HG03520 (cell line): ENCODE results near the gene PARP15.
"Not testable (repeated sequence)": the region's sequence is repeated elsewhere in the genome, so short reads cannot be mapped to it uniquely, and the experiment has no call there.

Source experiments
- ATAC-seq: cut with Tn5 transposase; IDR thresholded peaks from one replicate; pipeline ENCODE4 v1.9.1; 2021; ENCODE audit warnings: mild to moderate bottlenecking, moderate library complexity; ENCODE audit not compliant: unreplicated experiment

PARP15 gene

DNA sequence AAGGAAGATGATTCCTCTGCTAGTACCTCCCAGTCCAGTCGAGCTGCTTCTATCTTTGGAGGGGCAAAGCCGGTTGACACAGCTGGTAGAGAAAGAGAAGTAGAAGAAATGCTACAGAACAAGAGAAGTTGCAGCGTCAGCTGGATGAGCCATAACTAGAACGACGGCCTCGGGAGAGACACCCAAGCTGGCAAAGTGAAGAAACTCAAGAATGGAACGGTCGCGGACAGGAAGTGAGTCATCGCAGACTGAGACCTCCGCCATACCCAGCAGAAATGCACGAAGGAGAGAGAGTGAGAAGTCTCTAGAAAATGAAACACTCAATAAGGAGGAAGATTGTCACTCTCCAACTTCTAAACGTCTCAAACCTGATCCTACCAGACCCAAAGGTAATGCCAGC is 84.2 kb downstream of the PARP15 start:
- peak; percentile 68 for ATAC-seq

DNA sequence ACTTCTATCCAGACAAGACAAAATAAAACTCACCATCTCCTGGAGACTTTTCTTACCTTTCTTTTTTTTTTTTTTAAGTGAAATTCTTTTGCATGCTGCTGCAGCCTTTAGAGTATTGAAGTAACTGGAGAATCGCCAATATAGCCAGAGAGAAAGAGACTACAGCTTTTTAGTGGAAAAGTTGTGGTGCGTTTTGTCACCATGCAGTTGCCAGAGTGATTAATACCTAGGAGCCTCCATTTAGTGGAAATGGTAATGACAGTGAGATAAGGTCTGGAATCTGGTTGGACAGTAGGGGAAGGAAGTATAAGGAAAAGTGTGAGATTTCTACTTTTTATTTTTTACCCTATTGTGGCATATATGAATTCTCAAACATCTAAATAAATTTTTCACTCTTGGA is 85.1 kb downstream of the PARP15 start:
- ATAC-seq = no peak

DNA sequence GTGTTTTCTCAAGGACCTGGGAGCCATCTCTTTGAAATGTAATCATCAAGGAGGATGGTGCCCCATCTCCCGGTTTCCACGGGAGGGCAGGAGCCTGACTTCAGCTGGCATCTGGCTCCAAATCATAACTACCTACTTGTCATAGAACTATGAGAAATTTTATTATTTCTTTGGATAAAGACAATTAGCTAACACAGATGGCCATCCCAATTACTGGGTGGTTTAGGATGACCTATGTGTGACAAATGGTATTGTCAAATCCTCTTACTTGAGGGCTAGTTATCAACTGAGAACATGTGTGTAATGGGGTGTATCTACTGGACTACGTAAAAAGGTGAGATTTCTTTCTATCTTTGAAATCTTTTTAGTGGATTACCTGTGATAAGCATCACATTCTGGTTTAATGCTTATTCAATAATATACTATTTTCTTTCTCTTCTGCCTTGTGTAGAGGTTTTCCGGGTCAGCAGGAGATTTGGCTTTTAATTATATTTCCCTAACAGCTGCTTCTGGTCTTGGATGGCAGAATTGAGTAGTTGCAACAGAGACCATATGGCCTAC is 87.9 kb downstream of the PARP15 start:
- no peak for ATAC-seq

DNA sequence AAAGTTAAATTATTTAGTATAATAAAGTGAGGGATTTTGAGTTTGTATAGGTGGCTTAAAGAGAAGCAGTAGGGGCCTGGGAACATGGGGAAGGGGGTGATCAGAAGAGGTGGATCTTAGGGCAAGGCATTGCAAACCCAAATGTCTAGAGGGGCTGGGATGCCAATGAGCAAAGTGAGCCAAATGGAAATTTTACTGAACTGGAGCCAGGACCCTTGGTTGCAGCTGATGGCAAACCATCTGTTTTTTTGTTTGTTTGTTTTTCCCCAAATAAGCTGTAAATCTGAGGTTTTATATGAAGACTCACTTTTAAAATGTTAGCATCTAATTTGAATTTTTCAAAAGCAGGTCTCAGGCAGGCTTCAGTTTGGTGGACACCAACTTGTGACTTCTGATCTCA is 88.4 kb downstream of the PARP15 start:
- ATAC-seq = no peak

DNA sequence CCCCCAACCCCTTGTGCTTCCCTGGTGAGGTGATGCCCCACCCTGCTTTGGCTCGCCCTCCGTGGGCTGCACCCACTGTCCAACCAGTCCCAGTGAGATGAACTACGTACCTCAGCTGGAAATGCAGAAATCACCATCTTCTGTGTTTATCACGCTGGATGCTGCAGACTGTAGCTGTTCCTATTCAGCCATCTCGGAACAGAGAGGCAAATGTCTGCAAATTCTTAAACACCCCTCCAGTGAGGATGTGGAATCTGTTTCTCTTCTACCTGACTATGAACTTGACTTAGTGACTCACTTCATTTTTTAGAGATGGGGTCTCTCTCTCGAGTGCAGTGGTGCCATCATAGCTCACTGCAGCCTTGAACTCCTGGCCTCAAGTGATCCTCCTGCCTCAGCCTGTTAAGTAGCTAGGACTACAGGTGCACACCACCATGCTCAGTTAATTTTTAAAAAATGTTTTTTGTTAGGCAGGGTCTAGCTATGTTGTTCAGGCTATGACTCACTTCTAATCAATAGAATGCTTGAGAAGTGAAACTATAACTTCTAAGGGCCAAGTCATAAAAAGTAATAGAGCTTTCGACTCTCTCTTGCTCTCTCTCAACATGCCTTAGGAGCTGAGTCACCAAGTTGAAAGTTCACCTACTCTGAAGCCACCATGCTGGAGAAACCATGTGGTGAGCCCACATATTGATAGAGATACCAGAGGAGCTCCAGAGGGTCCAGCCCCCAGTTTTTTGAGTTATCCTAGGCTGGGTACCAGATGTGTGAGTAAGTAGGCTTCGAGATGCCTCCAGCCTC is 91.7 kb downstream of the PARP15 start:
- peak; percentile 72 for ATAC-seq

DNA sequence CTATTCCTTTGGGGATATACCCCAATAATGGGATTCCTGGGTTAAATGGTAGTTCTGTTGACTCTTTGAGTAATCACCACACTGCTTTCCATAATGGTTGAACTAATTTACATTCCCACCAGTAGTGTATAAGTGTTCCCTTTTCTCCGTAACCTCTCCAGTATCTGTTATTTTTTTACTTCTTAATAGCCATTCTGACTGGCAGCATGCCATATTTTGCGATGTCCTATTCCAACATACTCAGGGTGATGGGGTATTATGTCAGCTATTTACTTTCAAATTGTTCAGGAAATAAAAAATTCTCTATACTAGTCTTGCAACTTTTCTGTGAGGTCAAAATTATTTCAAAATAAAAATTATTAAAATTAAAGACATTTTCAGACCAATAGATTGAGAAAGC is 94.1 kb downstream of the PARP15 start:
- ATAC-seq = no peak

DNA sequence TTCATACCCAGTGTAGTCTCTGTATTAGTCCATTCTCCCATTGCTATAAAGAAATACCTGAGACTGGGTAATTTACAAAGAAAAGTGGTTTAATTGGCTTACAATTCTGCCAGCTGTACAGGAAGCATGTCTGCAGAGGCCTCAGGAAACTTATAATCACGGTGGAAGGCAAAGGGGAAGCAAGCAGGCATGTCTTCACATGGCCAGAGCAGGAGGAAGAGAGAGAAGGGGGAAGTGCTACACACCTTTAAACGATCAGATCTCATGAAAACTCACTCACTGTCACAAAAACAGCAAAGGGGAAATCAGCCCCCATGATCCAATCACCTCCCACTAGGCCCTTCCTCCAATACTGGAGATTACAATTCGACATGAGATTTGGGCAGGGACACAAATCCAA is 96.9 kb downstream of the PARP15 start:
- ATAC-seq = no peak

DNA sequence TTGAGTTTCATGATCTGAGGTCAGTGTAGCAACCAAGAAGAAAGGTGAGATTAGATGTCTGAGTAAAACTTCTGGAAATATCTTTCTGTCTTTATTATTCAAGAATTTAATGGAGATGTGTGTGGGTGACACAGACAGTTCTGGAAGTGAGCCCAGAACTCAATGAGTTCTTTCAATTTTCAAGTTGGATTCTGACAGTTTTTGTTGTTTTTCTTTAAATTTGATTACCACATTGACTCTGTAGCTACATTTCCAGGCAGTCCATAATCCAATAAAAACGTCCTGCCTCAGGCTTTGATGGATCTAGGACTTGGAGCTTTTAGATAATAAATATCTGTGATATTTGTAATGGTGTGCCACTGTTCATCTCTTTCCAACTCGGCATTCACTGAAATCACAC is 99.3 kb downstream of the PARP15 start:
- no peak for ATAC-seq

DNA sequence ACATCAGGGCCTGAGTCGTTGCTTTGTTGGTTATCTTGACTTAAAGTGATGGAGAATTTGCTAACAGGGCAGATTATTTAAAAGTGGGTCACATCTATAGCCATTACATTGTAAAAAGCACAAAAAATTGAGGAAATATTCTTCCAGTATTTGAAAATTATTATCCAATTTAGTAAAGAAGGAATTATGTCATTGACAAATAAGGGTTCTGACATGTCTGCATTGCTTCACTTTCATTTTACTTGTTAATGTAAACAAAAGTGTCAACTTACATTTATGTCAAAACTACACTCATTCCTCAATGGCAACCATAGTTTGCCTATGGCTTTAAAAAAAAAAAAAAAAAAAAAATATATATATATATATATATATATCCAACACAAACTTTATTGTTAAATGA is 99.8 kb downstream of the PARP15 start:
- no peak for ATAC-seq

DNA sequence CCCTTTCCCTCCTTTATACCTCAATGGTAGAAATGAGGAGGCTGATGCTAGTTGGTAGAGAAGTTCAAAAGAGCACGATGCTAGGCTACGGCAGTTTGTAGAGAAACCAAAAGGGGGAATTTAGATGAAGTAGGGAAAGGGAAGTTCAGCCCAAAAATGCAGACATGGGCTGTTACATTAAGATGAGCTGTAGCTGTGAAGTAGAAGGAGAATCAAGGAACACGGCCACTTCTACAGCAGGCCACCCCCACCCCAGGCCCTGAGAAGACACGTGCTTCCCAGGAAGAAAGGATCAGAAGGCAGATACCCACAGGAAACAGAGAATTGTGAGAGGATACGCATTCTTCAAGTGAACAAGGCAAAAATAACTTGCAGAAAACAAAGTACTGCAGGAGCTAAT is 101.1 kb downstream of the PARP15 start:
- no peak for ATAC-seq

DNA sequence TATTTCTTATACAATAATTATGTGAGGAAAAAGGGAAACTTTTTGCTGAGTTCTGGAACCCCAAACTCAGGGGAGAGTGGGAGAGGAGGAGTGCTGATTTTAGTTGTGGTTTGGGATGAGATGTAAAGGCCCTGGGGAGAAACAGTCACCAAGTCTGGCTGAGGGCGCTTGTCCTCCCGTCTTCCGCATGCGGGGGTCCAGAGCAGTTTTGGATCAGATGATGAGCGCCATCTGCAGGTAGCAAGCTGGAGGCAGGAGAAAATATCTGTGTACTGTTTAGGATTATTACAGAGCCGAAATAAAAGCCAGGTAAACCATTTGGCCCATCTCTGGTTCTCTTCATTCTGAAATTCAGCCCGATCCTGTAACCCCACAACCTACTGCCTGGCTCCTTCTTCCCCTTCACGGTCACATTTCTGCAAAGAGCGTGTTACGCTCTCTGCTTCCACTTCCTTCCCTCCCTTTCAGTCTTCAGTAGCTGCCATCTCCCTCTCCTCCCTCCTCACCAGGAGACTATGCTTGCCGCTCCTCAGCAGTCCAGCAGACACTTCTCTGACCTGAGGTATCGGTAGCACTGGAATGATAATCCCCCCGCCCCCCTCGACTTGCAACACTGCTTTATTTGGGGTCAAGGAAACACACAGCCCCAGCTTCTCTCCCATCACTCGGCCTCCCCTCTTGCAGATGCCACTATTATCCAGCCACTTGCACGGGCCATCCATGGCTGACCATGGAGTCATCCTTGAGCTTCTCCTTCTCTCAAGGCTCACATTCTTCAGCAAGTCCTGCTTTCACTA is 101.8 kb downstream of the PARP15 start:
- ATAC-seq = no peak

DNA sequence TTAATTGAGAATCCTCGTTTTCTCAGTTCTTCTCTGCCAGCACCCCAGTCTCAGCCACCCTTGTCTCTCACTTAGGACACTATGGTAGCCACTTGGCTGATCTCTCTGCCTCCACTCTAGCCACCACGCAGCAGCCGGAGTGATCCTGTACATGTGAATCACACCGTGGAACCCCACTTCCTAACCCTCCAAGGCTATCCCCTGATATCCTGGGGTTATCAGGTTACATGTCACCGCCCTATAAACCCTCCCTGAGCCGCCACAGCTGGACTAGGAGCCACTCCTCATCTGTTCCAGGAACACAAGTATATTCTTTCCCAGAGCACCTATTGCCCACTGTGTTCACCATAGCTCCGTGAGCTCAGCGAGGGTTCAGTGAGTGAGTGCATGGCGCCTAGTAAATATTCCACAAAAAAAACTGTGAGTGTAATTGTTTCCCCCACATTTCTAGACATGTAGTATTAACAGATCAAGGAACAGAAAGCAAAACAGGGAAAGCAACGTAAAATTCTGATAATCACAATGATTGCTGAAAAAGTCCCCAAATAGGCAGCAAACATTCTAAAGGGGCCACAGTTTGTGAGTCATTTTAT is 102.5 kb downstream of the PARP15 start:
- ATAC-seq = no peak

DNA sequence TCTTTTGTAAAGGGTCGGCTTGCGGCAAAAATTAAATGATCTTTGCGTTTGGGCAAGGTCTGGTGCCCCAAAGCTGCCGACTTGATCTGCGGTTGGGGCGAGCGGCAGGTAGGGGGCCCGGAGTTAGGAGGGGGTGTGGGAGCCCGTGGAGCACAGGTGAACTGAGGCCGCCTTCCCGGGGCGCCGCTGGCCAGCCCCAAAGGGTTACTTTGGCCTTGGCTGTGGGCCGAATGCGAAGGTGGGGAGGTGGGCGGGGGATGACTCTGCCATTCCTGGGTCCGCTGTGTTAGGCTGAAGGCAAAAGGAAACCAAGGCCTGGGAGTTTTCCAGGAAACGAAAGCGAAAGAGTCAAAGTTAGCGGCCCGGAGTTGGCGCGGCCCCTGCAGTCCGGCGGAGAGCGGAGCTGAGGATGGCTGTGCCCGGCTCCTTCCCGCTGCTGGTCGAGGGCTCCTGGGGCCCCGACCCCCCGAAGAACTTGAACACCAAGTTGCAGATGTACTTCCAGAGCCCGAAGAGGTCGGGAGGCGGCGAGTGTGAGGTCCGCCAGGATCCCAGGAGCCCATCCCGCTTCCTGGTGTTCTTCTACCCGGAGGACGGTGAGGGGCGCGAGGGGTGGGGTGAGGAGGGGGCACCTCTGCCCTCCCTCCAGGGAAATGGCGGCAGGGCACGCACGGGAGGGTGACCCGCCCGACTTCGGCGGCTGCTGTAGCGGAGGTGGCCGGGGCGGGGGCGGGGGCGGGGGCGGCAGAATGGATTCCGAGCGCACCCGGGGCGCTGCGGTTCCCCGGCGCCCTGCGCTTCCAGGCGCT is 103.2 kb downstream of the PARP15 start, which contains the start of gene PARP14:
Gene PARP14 (plus strand): TSS at position 365 of the 809 bp plus-strand sequence. CDS start 45 bp downstream, at position 410.
- no peak for ATAC-seq

DNA sequence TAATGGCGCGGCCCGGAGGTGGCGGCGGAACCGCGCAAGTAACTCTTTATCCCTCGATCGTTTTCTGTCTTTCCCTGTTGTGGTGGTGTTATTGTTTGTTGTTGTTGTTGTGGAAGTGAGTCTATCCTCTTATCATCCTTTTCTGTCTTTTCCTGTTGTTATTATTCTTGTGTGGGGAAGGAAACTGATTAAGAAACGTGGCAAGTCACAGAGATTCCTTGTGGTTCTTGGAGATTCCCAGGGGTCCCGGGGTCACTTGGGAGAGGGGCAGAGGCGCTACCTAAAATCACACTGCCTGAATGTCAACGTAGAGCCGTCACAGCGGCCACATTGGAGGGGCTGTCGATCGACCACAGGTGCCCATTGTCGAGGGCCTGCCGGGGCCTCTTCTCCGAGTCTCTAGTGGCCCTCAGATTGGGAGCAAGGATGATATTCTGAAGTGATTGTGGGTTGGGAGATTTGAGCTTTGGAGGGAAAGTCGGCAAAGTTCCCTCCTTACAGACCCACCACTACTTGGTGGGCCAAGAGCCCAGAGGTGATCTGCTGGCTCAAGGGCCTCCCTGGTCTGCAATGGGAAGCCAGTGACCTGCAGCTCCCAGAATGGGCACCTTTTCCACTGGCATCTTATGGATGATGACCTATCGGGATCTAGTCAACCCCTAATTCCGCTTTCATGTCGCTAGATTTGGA is 104.0 kb downstream of the PARP15 start:
- no peak for ATAC-seq

DNA sequence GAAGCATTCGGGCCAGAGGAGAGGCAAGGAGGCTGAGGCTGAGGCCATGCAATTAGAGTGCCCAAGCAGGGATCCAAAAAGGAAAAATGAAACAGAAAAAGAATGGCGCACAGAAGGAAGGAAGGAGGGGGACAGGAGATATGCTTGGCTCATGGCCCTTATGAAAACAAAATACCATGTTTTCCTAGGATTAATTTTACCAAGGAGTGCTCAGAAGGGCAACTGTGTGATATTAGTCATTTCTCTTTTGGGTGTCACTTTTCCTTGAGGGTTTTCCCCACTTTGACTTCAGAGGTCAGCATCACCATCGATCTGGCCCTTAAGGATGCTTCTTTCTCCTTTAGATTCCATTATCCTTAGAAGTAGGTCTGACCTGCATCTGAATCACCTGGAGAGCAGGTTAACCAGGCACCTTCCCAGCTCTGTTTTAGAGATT is 104.5 kb downstream of the PARP15 start:
- ATAC-seq = no peak

DNA sequence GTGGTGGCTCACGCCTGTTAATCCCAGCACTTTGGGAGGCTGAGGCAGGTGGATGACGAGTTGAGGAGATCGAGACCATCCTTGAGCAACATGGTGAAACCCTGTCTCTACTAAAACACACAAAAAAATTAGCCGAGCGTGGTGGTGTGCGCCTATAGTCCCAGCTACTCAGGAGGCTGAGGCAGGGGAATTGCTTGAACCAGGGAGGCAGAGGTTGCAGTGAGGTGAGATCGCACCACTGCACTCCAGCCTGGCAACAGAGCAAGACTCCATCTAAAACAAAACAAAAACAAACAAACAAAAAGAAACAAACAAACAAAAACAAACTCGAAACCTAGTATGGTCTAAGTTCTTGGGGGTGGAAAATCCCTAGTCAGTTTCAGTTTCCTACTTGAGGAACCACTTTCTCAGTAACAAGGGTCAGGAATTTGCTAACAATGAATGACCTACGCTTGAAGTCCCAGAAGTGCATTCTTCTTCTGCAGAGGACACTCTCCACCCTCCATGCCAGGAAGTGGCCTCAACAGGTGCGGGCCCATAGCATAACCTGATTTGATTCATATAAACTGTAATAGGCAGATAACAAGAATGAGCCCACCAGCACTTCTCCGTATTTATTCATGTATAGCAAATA is 105.4 kb downstream of the PARP15 start:
- ATAC-seq = not testable (repeated sequence)

DNA sequence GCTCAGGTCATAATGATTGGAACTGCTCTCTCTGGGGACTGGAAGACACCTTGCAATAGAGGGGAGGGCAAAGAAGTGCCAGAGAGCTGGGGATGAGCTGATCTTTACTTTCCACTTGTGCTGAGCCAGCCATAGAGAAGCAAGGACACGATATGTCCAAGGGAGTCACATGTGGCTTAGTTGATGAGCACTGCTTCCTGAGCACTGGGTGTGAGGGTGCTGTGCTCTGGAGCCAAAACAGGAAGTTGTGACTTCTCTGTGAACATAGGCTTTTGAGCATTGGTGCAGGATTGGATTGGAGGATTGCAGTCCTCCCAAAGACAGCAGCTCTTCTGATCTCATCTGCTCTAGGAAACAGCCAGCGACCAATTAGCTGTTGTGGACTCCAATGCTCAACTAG is 109.8 kb downstream of the PARP15 start:
- no peak for ATAC-seq
